Measurements from ENCODE around the gene TSHZ2.
"Not testable (repeated sequence)": the region's sequence is repeated elsewhere in the genome, so short reads cannot be mapped to it uniquely, and the experiment has no call there.

The TSHZ2 gene

GRCh38 chr20:53017206-53017605 is 45.0 kb downstream of the TSHZ2 start:
- in situ Hi-C loops (cut with HindIII; ENCODE audit: low pct_ligation_motif_present, low pct_unique_long_range_greater_than_20kb, low sequenced_read_pairs) = no loop called here
- no peak for DNase-seq

- in situ Hi-C loops (cut with HindIII; ENCODE audit: low pct_ligation_motif_present, low pct_unique_long_range_greater_than_20kb, low sequenced_read_pairs) = no loop called here
- no peak for DNase-seq
These were observed 47.3 kb downstream of the TSHZ2 start for GRCh38 chr20:53019464-53019863.

- DNase-seq = no peak
- in situ Hi-C loops (cut with HindIII; ENCODE audit: low pct_ligation_motif_present, low pct_unique_long_range_greater_than_20kb, low sequenced_read_pairs) = no loop called here
These were observed 48.2 kb downstream of the TSHZ2 start for GRCh38 chr20:53020376-53020775.

DNA sequence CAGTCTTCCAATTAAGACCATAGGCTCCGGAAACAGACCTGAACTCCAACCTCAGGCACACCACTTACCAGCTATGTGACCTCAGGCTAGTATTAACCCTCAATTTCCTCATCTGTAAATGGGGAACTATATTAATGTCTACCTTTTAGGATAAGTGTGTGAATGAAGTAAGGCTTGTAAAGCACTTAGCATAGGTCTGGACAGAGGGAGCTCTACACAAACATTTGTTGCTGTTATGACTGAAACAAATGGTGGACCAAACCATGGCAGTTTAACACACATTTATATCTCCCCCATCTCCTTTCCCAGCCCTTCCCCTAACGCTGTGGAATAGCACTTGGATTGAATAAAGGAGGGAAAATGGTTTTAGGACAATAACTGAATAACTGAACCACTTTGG is 48.7 kb downstream of the TSHZ2 start:
- in situ Hi-C loops (cut with HindIII; ENCODE audit: low pct_ligation_motif_present, low pct_unique_long_range_greater_than_20kb, low sequenced_read_pairs) = no loop called here
- no peak for DNase-seq

DNA sequence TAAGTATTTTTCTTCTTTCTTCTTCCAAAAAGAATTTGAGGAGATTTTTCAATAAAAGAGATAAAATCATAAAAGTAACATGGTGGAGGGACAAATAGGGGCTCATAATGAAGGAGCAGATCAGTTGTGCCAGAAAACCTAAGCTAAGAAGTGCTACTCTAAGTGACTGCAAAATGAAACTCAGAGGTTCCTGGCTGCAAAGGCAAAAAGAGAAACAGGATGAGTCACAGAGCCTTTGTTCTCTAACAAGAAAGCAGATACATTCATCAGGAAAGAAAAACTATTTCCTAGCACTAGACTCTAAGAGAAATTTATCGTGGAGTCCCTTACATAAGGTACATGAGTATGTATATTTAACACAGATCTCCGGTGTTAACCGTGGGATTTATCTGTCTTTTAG is 49.8 kb downstream of the TSHZ2 start:
- DNase-seq = no peak
- in situ Hi-C loops (cut with HindIII; ENCODE audit: low pct_ligation_motif_present, low pct_unique_long_range_greater_than_20kb, low sequenced_read_pairs) = no loop called here

GRCh38 chr20:53023732-53024520 is 51.8 kb downstream of the TSHZ2 start:
- DNase-seq = no peak
- in situ Hi-C loops (cut with HindIII; ENCODE audit: low pct_ligation_motif_present, low pct_unique_long_range_greater_than_20kb, low sequenced_read_pairs) = no loop called here

DNA sequence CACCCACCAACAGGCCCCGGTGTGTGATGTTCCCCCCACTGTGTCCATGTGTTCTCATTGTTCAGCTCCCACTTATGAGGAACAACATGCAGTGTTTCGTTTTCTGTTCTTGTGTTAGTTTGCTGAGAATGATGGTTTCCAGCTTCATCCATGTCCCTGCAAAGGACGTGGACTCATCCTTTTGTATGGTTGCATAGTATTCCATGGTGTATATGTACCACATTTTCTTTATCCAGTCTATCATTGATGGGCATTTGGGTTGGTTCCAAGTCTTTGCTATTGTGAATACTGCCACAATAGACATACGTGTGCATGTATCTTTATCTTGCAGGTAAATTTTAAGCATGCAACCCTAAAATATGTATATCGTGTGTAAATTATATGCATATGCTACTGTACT is 52.5 kb downstream of the TSHZ2 start:
- DNase-seq; in situ Hi-C loops (cut with HindIII; ENCODE audit: low pct_ligation_motif_present, low pct_unique_long_range_greater_than_20kb, low sequenced_read_pairs): not testable (repeated sequence)

- in situ Hi-C loops (cut with HindIII; ENCODE audit: low pct_ligation_motif_present, low pct_unique_long_range_greater_than_20kb, low sequenced_read_pairs) = no loop called here
- no peak for DNase-seq
These were observed 54.9 kb downstream of the TSHZ2 start for GRCh38 chr20:53027089-53027488.

DNA sequence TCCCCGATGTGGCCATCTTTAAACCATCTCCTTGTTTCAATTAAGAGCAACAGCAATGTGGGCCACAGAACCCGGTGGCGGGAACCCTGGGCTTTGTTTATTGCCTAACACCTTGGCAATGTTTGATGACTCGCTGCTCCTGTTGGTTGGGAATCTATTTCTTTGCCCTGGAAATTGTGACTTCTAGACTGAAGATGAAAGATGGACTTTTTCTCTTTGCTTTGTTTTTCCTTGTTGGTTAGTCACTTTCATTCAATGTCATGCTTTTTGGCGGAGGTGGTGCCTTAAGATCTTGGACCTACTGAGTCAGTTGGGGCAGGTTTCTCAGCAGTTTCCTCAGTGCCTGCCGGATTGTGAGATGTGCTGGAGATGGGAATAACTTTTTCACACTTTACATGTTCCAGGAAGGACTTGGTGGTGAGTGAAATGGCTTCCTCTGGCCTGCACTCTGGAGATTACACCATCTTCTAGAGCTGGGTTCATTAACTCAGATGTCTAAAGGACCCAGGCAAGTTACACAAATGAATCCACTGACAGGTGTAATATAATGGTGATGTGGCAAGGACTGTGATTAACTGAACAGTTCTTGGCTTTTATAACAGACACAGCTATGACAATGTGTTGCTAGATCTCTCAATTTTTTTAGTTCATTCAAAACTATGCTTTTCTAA is 56.3 kb downstream of the TSHZ2 start:
- DNase-seq = no peak
- in situ Hi-C loops (cut with HindIII; ENCODE audit: low pct_ligation_motif_present, low pct_unique_long_range_greater_than_20kb, low sequenced_read_pairs) = no loop called here

- in situ Hi-C loops (cut with HindIII; ENCODE audit: low pct_ligation_motif_present, low pct_unique_long_range_greater_than_20kb, low sequenced_read_pairs) = no loop called here
These were observed 57.9 kb downstream of the TSHZ2 start for GRCh38 chr20:53030061-53030460.

GRCh38 chr20:53032046-53032445 is 59.9 kb downstream of the TSHZ2 start:
- DNase-seq = no peak
- in situ Hi-C loops (cut with HindIII; ENCODE audit: low pct_ligation_motif_present, low pct_unique_long_range_greater_than_20kb, low sequenced_read_pairs) = no loop called here

More at GRCh38 chr20:53030061-53030460, 57.9 kb downstream of the TSHZ2 start:
- no peak for DNase-seq

DNA sequence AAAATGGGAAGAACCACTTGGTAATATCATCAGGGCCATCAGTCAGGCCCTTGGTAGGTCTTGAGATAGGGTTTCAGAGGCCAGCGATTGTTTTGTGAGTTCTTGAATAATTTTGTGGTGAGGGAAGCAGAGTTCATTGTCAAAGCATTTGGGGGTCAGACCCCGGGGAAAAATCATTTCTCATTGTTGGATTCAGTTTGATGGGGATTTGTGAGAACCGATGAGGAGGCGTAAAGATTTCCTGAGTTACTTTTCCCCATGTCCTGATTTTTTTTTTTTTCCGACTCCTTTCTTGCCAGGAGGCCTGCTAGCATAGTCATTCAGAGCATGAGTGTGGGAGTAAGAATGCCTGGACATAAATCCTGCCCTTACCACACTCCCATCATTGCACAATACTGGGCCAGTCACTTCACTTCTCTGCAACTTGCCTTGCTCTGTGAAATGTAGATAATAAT is 60.3 kb downstream of the TSHZ2 start:
- DNase-seq = no peak
- in situ Hi-C loops (cut with HindIII; ENCODE audit: low pct_ligation_motif_present, low pct_unique_long_range_greater_than_20kb, low sequenced_read_pairs) = no loop called here

DNA sequence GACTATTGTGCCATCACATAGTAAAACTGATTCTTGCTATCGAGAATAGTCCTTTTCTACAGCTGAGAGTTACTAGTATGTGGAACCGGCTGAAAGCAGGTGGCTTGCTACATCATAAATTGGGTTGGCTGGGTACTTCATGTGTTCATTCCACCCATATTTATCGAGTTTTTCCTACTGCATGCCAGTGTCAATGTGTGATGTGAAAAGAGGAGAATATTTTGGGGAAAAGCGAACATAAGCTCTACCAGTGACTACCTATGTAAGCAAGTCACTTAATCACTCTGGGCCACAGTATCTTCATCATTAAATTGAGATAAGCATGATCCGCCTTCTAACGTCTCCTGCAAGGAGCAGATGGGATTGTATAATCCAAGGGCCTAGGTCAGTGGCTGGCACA is 61.0 kb downstream of the TSHZ2 start:
- no peak for DNase-seq
- in situ Hi-C loops (cut with HindIII; ENCODE audit: low pct_ligation_motif_present, low pct_unique_long_range_greater_than_20kb, low sequenced_read_pairs) = no loop called here

DNA sequence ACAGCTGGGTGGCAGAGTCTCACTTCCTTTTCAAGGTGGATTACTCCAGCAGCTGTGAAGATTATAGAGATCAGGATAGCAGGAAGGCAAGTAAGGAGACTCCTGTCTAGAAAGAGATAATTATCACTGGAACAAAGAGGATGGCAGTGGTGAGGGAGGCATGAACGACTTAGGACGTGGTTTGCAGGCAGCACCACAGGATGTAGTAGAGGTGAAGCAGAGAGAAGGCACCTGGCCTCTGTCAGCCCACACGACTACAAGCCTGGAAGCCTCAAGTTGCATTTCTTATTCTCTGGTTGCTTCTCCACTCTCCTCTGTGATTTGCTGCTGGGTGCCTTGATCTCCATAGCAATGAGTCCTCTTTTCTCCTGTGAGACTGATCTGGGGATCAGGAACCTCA is 62.7 kb downstream of the TSHZ2 start:
- in situ Hi-C loops (cut with HindIII; ENCODE audit: low pct_ligation_motif_present, low pct_unique_long_range_greater_than_20kb, low sequenced_read_pairs) = no loop called here
- no peak for DNase-seq

DNA sequence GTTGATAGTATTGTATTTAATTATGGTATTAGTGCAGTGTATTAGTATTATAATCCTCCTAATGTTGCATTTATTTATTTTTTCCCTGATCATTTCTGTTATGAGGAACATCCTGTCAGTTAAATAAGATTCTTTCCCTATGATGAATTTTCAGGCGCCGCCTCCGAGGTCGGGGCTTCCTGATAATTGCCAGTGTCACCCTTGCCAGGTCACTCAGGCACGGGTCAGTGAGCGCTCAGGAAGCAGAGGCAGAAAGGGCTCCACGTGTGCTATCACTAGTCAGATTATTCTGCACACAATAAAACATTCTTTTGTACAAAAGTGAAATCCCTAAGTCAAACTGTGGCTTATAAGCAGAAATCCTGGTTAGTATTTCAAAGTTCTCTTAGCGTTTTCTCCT is 64.8 kb downstream of the TSHZ2 start:
- DNase-seq = no peak
- in situ Hi-C loops (cut with HindIII; ENCODE audit: low pct_ligation_motif_present, low pct_unique_long_range_greater_than_20kb, low sequenced_read_pairs) = no loop called here

GRCh38 chr20:53037621-53038020 is 65.5 kb downstream of the TSHZ2 start:
- no peak for DNase-seq
- in situ Hi-C loops (cut with HindIII; ENCODE audit: low pct_ligation_motif_present, low pct_unique_long_range_greater_than_20kb, low sequenced_read_pairs) = no loop called here

DNA sequence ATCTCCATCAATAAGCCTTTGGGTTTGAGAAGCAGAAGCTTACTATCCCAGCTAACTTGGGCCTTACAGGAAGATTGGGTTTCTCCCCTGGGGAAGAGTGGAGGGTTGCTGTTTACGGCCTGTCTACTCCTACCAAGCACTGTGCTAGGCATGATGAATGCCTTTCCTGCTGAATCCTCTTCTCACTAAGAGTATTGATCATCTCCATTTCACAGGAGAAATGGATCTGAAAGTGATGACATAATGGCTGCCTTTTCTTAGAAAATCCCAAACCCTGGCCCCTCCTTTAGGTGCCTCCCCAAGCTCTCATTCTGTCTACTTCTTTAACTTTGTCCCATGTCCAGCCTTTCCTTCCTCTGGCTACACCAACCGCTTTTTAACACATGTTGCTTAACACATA is 66.1 kb downstream of the TSHZ2 start:
- DNase-seq = no peak

GRCh38 chr20:53040693-53041589 is 68.8 kb downstream of the TSHZ2 start:
- in situ Hi-C loops (cut with HindIII; ENCODE audit: low pct_ligation_motif_present, low pct_unique_long_range_greater_than_20kb, low sequenced_read_pairs) = no loop called here
- DNase-seq = no peak

More for the DNA sequence above, 66.1 kb downstream of the TSHZ2 start:
- in situ Hi-C loops (cut with HindIII; ENCODE audit: low pct_ligation_motif_present, low pct_unique_long_range_greater_than_20kb, low sequenced_read_pairs) = no loop called here

- no peak for DNase-seq
- in situ Hi-C loops (cut with HindIII; ENCODE audit: low pct_ligation_motif_present, low pct_unique_long_range_greater_than_20kb, low sequenced_read_pairs) = no loop called here
These were observed 70.4 kb downstream of the TSHZ2 start for GRCh38 chr20:53042521-53042920.

Data from ACHN (cell line).